Measurements from ENCODE around the gene AMZ1.

- TF ChIP-seq CTCF (IDR thresholded peaks at IDR 0.05; ENCODE audit: low read depth, low read length) (no peak), EZH2phosphoT487 (IDR thresholded peaks at IDR 0.05; ENCODE audit: low read depth) (no peak)
These were observed 22.3 kb downstream of the AMZ1 start for GRCh38 chr7:2710286-2710655.
